CD4-positive, CD25-positive, alpha-beta regulatory T cell (primary cell): ENCODE measurements around the gene INCA1. TPM values are rescaled to one million over a fixed set of nuclear protein-coding genes. Genes with fewer than 3 reads are reported as not detected.

ENCODE experiments used
- ATAC-seq, 2 donors: fragments of 150-1000 bp; cut with Tn5 transposase; one replicate each; pipeline ENCODE4 v1.10.0; 2021; ENCODE audit warnings: low read depth in 2 of 2, moderate number of reproducible peaks in 2 of 2, moderate library complexity in 1 of 2
- DNase-seq, 3 donors: peaks; one replicate each; pipeline versions ENCODE4 v3.0.0 to v3.0.0-alpha.2; 2012 to 2022; ENCODE audit warnings: mixed read lengths in 1 of 3
- H3K27ac ChIP-seq: one replicate; pipeline ENCODE4 v1.7.0; 2013; ENCODE audit warnings: mild to moderate bottlenecking, low read length; ENCODE audit not compliant: insufficient read depth, poor library complexity, severe bottlenecking
- H3K27me3 ChIP-seq: one replicate; pipeline ENCODE4 v1.7.0; 2013; ENCODE audit warnings: low read length; ENCODE audit not compliant: control insufficient read depth, insufficient read depth
- H3K36me3 ChIP-seq: one replicate; pipeline ENCODE4 v1.7.0; 2013; ENCODE audit warnings: mild to moderate bottlenecking, low read length, moderate library complexity; ENCODE audit not compliant: control insufficient read depth, insufficient read depth
- H3K4me1 ChIP-seq: 2 replicates; pipeline ENCODE4 v1.7.0; 2013; ENCODE audit warnings: mild to moderate bottlenecking, low read length; ENCODE audit not compliant: insufficient read depth, control insufficient read depth, poor library complexity, severe bottlenecking
- H3K4me3 ChIP-seq: one replicate; pipeline ENCODE4 v1.7.0; 2013; ENCODE audit warnings: low read depth, mild to moderate bottlenecking, low read length, moderate library complexity
- H3K9me3 ChIP-seq, 2 experiments: 1 replicate in 1 of 2; 2 replicates in 1 of 2; pipeline ENCODE4 v1.7.0; 2013; ENCODE audit warnings: low read length in 2 of 2, mild to moderate bottlenecking in 1 of 2, moderate library complexity in 1 of 2; ENCODE audit not compliant: control insufficient read depth in 2 of 2
- H3K27ac Mint-ChIP-seq, 3 donors: one replicate each; pipeline ENCODE4 v1.8.0; 2020 to 2022; ENCODE audit warnings: mild to moderate bottlenecking in 3 of 3, mixed read lengths in 3 of 3, moderate library complexity in 2 of 3
- H3K27me3 Mint-ChIP-seq: one replicate; pipeline ENCODE4 v1.8.0; 2022; ENCODE audit warnings: mild to moderate bottlenecking, mixed read lengths
- H3K36me3 Mint-ChIP-seq: one replicate; pipeline ENCODE4 v1.8.0; 2020; ENCODE audit warnings: mixed read lengths
- H3K4me1 Mint-ChIP-seq, 4 donors: one replicate each; pipeline ENCODE4 v1.8.0; 2020 to 2022; ENCODE audit warnings: mixed read lengths in 4 of 4, mild to moderate bottlenecking in 1 of 4
- H3K4me3 Mint-ChIP-seq, 4 donors: one replicate each; pipeline ENCODE4 v1.8.0; 2020 to 2022; ENCODE audit warnings: mild to moderate bottlenecking in 4 of 4, mixed read lengths in 4 of 4, moderate library complexity in 3 of 4
- H3K9me3 Mint-ChIP-seq, 7 donors: one replicate each; pipeline ENCODE4 v1.8.0; 2020 to 2022; ENCODE audit warnings: mixed read lengths in 7 of 7, mild to moderate bottlenecking in 3 of 7, moderate library complexity in 2 of 7
- polyA plus RNA-seq, 4 donors: library from polyadenylated mRNA; unstranded; fragments of 300-500 nt; fragmentation: Illumina TruSeq; gene quantifications; one replicate each; pipeline ENCODE4 v1.2.3, GENCODE V29; 2021
- total RNA-seq: library from RNA; stranded (reverse); gene quantifications from one replicate; pipeline ENCODE4 v1.2.3, GENCODE V29; 2022

Gene INCA1
- total and polyA plus RNA-seq, 5 donors from 2014 or later, result 0.99 TPM; not detected in 4

DNA sequence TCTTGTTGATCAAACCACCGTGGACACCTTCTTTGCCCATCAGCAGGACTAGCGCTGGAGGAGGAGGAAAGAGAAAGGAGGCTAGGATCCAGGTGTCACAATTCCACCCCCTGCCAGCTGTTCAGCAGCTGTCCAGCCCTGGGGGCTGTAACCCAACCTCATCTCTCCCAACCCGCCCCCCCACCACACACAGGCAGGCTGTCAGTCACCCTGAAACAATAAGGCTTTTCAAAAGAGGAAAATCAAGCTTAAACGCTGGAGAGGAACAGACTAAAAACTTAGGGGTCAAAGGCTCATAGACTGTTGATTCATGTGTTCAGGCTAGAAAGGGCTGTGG, 51.4 kb downstream of the INCA1 start:
- Mint-ChIP-seq H3K9me3 (peaks cover 0 to 3% (median 0%) of the 10 kb centered on the region in 7 donors), H3K27me3 (peaks cover 4% of the 10 kb centered on the region), H3K4me3 (peak overlapping the region; percentile 90 to 99 (median 96)), H3K4me1 (peaks cover 0 to 69% (median 48%) of the 10 kb centered on the region in 4 donors), H3K27ac (peak overlapping the region; percentile 82 to 94 (median 93)), H3K36me3 (peaks cover 35% of the 10 kb centered on the region)
- peaks cover 39% of the 10 kb centered on the region for H3K36me3 ChIP-seq
- ATAC-seq (no peak), DNase-seq (no peak)
- H3K27ac ChIP-seq, result peak overlapping the region; percentile 97
- H3K9me3 ChIP-seq, result no peaks in the 10 kb centered on the region
- H3K4me3 ChIP-seq, result peak overlapping the region; percentile 96
- H3K4me1 ChIP-seq, result peaks cover 81% of the 10 kb centered on the region
- H3K27me3 ChIP-seq, result no peaks in the 10 kb centered on the region

DNA sequence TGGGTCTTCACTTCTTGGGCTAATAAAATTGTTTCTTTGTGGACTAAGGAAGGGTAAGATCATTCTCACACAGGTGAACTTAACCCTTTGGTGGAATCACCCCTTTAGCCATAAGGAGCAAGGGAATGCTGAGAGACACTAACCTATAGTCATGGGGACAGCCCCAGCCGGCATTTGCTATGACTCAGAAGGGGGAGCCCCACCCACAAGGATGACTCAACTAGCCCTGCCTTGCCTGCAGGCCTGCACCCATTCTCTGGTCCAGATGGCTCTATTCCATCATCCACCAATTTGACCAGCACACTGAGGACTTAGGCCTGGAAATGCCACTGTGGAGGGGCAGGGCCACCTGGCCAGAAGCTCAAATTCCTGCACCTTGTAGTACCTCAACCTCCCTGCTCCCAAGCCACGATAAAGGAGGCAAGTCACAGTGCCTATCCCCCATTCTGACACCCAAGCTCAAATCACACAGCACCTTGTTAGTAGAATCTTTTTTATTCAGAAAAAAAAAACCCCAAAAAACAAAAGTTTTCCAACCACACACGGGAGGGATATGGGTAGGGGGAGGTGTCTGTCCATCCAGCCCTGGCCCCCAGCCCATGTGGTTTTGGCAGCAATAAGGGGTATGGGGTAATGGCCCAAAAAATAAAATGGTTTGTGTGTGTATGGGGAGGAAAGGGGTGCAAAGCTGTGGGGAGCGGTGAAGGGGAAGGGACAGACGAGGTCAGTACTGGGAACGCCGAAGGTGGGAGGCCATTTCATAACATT, 52.0 kb downstream of the INCA1 start:
- Histone ChIP-seq H3K4me1 (peaks cover 82% of the 10 kb centered on the region), H3K36me3 (peaks cover 39% of the 10 kb centered on the region), H3K27ac (peak overlapping the region; percentile 97), H3K27me3 (no peaks in the 10 kb centered on the region), H3K9me3 (no peaks in the 10 kb centered on the region), H3K4me3 (peak overlapping the region; percentile 96)
- H3K9me3 Mint-ChIP-seq, result peaks cover 0 to 3% (median 0%) of the 10 kb centered on the region in 7 donors
- peak overlapping the region; percentile 91 to 96 (median 94) for H3K27ac Mint-ChIP-seq
- H3K36me3 Mint-ChIP-seq, result peaks cover 35% of the 10 kb centered on the region
- peak overlapping the region; percentile 90 to 99 (median 96) for H3K4me3 Mint-ChIP-seq
- H3K4me1 Mint-ChIP-seq, result peaks cover 0 to 65% (median 48%) of the 10 kb centered on the region in 4 donors
- peak; percentile 60 to 85 (median 68) for DNase-seq
- peak; percentile 44 to 50 for ATAC-seq
- peaks cover 4% of the 10 kb centered on the region for H3K27me3 Mint-ChIP-seq

DNA sequence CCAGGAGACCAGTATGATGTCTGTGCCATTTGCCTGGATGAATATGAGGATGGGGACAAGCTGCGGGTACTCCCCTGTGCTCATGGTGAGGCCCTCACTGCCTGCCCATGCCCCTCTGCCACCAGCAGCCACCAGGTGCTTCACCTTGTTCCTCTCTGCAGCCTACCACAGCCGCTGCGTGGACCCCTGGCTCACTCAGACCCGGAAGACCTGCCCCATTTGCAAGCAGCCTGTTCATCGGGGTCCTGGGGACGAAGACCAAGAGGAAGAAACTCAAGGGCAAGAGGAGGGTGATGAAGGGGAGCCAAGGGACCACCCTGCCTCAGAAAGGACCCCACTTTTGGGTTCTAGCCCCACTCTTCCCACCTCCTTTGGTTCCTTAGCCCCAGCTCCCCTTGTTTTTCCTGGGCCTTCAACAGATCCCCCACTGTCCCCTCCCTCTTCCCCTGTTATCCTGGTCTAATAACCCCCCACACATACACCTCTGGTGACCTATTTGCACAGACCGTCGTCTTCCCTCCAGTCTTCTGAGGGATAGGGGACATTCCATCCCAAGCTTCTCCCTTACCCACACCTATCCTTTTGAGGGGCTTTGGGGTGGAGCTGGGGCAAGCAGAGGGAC, 52.7 kb downstream of the INCA1 start:
- Mint-ChIP-seq H3K4me1 (peaks cover 0 to 66% (median 49%) of the 10 kb centered on the region in 4 donors), H3K27ac (peak overlapping the region; percentile 91 to 96 (median 94)), H3K9me3 (peaks cover 0 to 3% (median 0%) of the 10 kb centered on the region in 7 donors), H3K4me3 (peak overlapping the region; percentile 90 to 99 (median 96)), H3K27me3 (peaks cover 4% of the 10 kb centered on the region), H3K36me3 (peaks cover 39% of the 10 kb centered on the region)
- H3K27me3 ChIP-seq, result no peaks in the 10 kb centered on the region
- peak overlapping the region; percentile 96 for H3K4me3 ChIP-seq
- no peak for ATAC-seq
- H3K9me3 ChIP-seq, result no peaks in the 10 kb centered on the region
- no peak for DNase-seq
- peak overlapping the region; percentile 97 for H3K27ac ChIP-seq
- peaks cover 78% of the 10 kb centered on the region for H3K4me1 ChIP-seq
- peaks cover 39% of the 10 kb centered on the region for H3K36me3 ChIP-seq

DNA sequence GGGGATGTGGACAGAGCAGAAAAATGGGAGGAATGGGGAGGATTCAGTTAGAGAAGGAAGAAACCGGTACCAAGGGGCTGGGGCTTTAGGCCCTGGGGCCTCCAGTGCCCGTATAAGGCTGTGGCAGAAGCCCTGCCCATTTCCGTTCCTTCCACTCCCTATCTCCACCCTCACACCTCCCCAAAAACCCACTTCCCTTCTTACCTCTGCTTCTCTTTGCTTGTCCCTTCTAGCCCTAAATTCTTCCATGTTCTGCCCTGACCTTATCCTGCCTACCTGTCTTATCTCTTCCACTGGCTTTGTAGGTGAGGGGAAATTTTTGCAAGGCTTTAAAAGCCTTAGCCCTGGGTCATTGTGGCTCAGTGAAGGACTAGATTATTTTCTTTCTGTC, 53.2 kb downstream of the INCA1 start:
- DNase-seq (peak; percentile 50 to 90 (median 71)), ATAC-seq (peak; percentile 8 to 10)
- H3K27ac ChIP-seq, result peak overlapping the region; percentile 97
- peaks cover 39% of the 10 kb centered on the region for H3K36me3 Mint-ChIP-seq
- H3K4me1 Mint-ChIP-seq, result peaks cover 0 to 69% (median 51%) of the 10 kb centered on the region in 4 donors
- H3K4me3 ChIP-seq, result peak overlapping the region; percentile 96
- no peaks in the 10 kb centered on the region for H3K9me3 ChIP-seq
- H3K4me1 ChIP-seq, result peaks cover 80% of the 10 kb centered on the region
- H3K9me3 Mint-ChIP-seq, result peaks cover 0 to 3% (median 0%) of the 10 kb centered on the region in 7 donors
- H3K27me3 Mint-ChIP-seq, result peaks cover 4% of the 10 kb centered on the region
- H3K27me3 ChIP-seq, result no peaks in the 10 kb centered on the region
- H3K27ac Mint-ChIP-seq, result peak overlapping the region; percentile 91 to 96 (median 94)
- peaks cover 39% of the 10 kb centered on the region for H3K36me3 ChIP-seq
- H3K4me3 Mint-ChIP-seq, result peak overlapping the region; percentile 90 to 99 (median 96)

DNA sequence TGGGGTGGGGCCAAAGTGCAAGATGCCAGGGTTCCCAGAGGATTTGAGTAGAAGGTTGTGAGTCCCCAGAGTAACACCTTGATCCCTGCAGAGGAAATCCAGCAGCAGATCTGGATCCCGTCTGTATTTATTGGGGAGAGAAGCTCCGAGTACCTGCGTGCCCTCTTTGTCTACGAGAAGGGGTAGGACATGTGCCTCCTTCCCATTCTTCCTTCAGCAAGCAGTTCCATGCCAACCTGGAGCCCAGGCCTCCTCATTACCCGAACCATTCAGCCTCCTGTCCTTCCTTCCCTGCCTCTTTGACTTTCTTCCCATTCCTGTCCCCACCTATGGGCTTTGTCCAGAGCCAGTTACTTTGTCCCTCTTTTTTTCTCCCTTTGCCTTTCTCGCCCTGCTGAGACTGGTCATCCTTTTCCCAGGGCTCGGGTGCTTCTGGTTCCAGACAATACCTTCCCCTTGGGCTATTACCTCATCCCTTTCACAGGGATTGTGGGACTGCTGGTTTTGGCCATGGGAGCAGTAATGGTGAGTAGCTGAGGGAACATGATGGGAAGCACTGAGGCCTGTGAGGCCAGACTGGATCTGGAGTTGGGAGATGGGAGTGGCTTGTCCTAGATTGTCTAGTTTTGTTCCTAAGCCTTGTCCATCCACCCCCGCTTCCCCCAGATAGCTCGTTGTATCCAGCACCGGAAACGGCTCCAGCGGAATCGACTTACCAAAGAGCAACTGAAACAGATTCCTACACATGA, 54.4 kb downstream of the INCA1 start:
- Histone ChIP-seq H3K36me3 (peaks cover 40% of the 10 kb centered on the region), H3K27ac (peak overlapping the region; percentile 97), H3K27me3 (no peaks in the 10 kb centered on the region), H3K4me3 (peak overlapping the region; percentile 96), H3K4me1 (peaks cover 85% of the 10 kb centered on the region), H3K9me3 (no peaks in the 10 kb centered on the region)
- peak overlapping the region; percentile 95 to 99 (median 98) for H3K4me3 Mint-ChIP-seq
- peaks cover 39% of the 10 kb centered on the region for H3K36me3 Mint-ChIP-seq
- H3K27me3 Mint-ChIP-seq, result no peaks in the 10 kb centered on the region
- peaks cover 0 to 81% (median 57%) of the 10 kb centered on the region in 4 donors for H3K4me1 Mint-ChIP-seq
- DNase-seq (no peak), ATAC-seq (no peak)
- peaks cover 0 to 3% (median 0%) of the 10 kb centered on the region in 7 donors for H3K9me3 Mint-ChIP-seq
- peak overlapping the region; percentile 67 to 97 (median 90) for H3K27ac Mint-ChIP-seq

DNA sequence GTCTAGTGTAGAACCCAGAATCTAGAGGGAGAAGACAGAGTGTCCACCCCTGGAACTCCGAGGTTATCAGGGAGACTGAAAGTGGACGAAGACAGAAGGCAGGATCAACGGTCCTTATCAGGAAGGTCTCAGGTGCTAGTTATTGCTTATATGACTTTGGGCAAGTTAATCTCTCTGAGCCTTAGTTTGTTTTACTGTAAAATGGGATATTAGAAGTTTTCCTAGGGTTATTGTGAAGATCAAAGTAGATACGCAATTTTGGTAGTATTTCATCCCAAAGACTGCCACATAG, 56.1 kb downstream of the INCA1 start:
- no peak for DNase-seq

DNA sequence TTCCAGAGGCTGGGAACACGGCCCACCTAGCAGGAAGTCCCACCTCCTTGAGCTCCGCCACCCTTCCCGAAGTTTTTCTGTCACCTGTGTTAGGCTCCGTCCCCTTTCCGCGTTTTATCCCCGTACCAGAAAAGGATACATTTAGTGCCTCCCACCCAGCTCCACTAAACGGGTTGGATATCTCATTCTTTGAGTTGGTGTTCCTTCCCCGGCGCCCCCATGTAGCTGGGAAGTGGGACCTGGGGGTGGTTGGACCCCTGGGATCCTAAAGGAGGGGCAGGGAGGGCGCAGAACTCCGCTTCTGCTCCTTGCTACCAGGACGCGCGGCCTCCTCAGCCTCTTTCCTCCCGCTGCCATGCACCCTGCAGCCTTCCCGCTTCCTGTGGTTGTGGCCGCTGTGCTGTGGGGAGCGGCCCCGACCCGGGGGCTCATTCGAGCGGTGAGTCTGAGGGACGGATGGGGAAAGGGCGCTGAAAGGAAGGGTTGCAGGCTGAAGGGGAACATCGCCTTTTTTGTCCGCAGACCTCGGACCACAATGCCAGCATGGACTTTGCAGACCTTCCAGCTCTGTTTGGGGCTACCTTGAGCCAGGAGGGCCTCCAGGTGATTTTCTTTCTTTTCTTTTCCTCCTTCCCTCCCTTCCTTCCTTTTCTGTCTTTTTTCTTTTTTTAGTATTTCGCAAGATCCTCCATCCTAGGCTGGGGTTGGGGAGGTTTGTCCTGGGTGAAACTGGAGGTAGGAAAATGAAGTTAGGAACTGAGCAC, 56.6 kb downstream of the INCA1 start:
- Mint-ChIP-seq H3K27me3 (no peaks in the 10 kb centered on the region), H3K4me3 (peak overlapping the region; percentile 95 to 99 (median 97)), H3K36me3 (peaks cover 32% of the 10 kb centered on the region), H3K27ac (peak overlapping the region; percentile 97 to 99 (median 97)), H3K9me3 (peaks cover 0 to 1% (median 0%) of the 10 kb centered on the region in 7 donors), H3K4me1 (peaks cover 0 to 83% (median 53%) of the 10 kb centered on the region in 4 donors)
- Histone ChIP-seq H3K27ac (peak overlapping the region; percentile 94), H3K36me3 (peaks cover 32% of the 10 kb centered on the region), H3K9me3 (no peaks in the 10 kb centered on the region), H3K4me1 (peaks cover 70% of the 10 kb centered on the region), H3K4me3 (peak overlapping the region; percentile 92), H3K27me3 (no peaks in the 10 kb centered on the region)
- ATAC-seq (no peak), DNase-seq (peak in 2 of 3 donors; percentile 35 to 56)

More for the DNA sequence above, 56.1 kb downstream of the INCA1 start:
- ATAC-seq, result no peak
- Histone ChIP-seq H3K27me3 (no peaks in the 10 kb centered on the region), H3K36me3 (peaks cover 37% of the 10 kb centered on the region), H3K27ac (peak overlapping the region; percentile 94), H3K4me1 (peaks cover 75% of the 10 kb centered on the region), H3K4me3 (peak overlapping the region; percentile 92), H3K9me3 (no peaks in the 10 kb centered on the region)
- Mint-ChIP-seq H3K4me3 (peak overlapping the region; percentile 95 to 99 (median 97)), H3K27me3 (no peaks in the 10 kb centered on the region), H3K36me3 (peaks cover 31% of the 10 kb centered on the region), H3K4me1 (peaks cover 0 to 84% (median 53%) of the 10 kb centered on the region in 4 donors), H3K27ac (peak overlapping the region; percentile 97 to 99 (median 97)), H3K9me3 (peaks cover 0 to 1% (median 0%) of the 10 kb centered on the region in 7 donors)
